H1 (cell line): ENCODE results near the gene ZNF451. TPM values are rescaled to one million over a fixed set of nuclear protein-coding genes. Genes with fewer than 3 reads are reported as not detected.

ENCODE experiments used
- CTCF ChIA-PET: fragments of 300-600 bp; sonication (Branson Sonifier 250); formaldehyde crosslinking; loops from one replicate; lab custom pipeline; 2021; ENCODE audit not compliant: partially characterized antibody; lab: Charles Lee
- POLR2A ChIA-PET: fragments of 300-600 bp; sonication (Branson Sonifier 250); formaldehyde crosslinking; loops from one replicate; lab custom pipeline; 2021; ENCODE audit warnings: inconsistent platforms; ENCODE audit not compliant: partially characterized antibody; lab: Charles Lee
- DNase-seq, 2 experiments: peaks; one replicate each; pipeline versions ENCODE4 v3.0.0 to v3.0.0-alpha.2; 2010 to 2022; ENCODE audit warnings: low spot score in 2 of 2, low read depth in 1 of 2, mixed read lengths in 1 of 2
- FAIRE-seq: peaks from 2 replicates; lab custom pipeline; 2011; peaks lifted over from hg19 to GRCh38; lab: Jason Lieb, UNC
- H2AFZ ChIP-seq: 2 replicates; pipeline ENCODE4 v1.8.1; 2012; ENCODE audit warnings: low read length, inconsistent platforms
- H2AK5ac ChIP-seq: 2 replicates; pipeline ENCODE4 v1.6.1; 2013; ENCODE audit warnings: low read depth, low read length
- H2BK120ac ChIP-seq: replicated peaks from 2 replicates; pipeline ENCODE3; 2013; ENCODE audit warnings: low read depth, low read length, inconsistent platforms
- H2BK12ac ChIP-seq: 2 replicates; pipeline ENCODE4 v1.6.1; 2013; ENCODE audit warnings: low read depth, low read length
- H2BK15ac ChIP-seq: 2 replicates; pipeline ENCODE4 v1.6.1; 2013; ENCODE audit warnings: low read length
- H2BK20ac ChIP-seq: 2 replicates; pipeline ENCODE4 v1.6.1; 2013; ENCODE audit warnings: low read length
- H2BK5ac ChIP-seq: 2 replicates; pipeline ENCODE4 v1.6.1; 2013; ENCODE audit warnings: low read depth, low read length
- H3K14ac ChIP-seq: 2 replicates; pipeline ENCODE4 v1.6.1; 2013; ENCODE audit warnings: inconsistent platforms; ENCODE audit not compliant: insufficient read length
- H3K18ac ChIP-seq: 2 replicates; pipeline ENCODE4 v1.6.1; 2013; ENCODE audit warnings: low read length; ENCODE audit errors: extremely low read depth
- H3K23ac ChIP-seq: 2 replicates; pipeline ENCODE4 v1.6.1; 2013; ENCODE audit warnings: inconsistent platforms; ENCODE audit not compliant: insufficient read length
- H3K23me2 ChIP-seq: 2 replicates; pipeline ENCODE4 v1.6.1; 2013; ENCODE audit warnings: low read depth, low read length
- H3K27ac ChIP-seq: 2 replicates; pipeline ENCODE4 v1.6.1; 2011; ENCODE audit warnings: low read depth, low read length, inconsistent platforms
- H3K27me3 ChIP-seq, 4 experiments: replicated peaks in 1 of 4; 1 replicate in 1 of 4; 2 replicates in 3 of 4; pipeline versions ENCODE4 v1.6.1 to v1.8.1; 2011 to 2013; ENCODE audit warnings: low read length in 3 of 4, mild to moderate bottlenecking in 3 of 4, inconsistent platforms in 2 of 4, mixed read lengths in 2 of 4, moderate library complexity in 1 of 4; ENCODE audit not compliant: control insufficient read depth in 3 of 4, insufficient read depth in 3 of 4; ENCODE audit errors: extremely low read depth in 1 of 4
- H3K36me3 ChIP-seq, 4 experiments: 2 replicates each; pipeline versions ENCODE4 v1.6.1 to v1.8.1; 2011 to 2013; ENCODE audit warnings: mild to moderate bottlenecking in 4 of 4, low read length in 3 of 4, moderate library complexity in 2 of 4, control low read depth in 1 of 4, inconsistent platforms in 1 of 4; ENCODE audit not compliant: insufficient read depth in 4 of 4, control insufficient read depth in 2 of 4
- H3K4ac ChIP-seq: replicated peaks from 2 replicates; pipeline ENCODE3; 2013; ENCODE audit warnings: low read length, low read depth, mixed read lengths, inconsistent platforms; ENCODE audit not compliant: insufficient read length
- H3K4me1 ChIP-seq, 4 experiments: replicated peaks in 1 of 4; 1 replicate in 1 of 4; 2 replicates in 3 of 4; pipeline versions ENCODE4 v1.6.1 to v1.8.1; 2011 to 2013; ENCODE audit warnings: low read length in 3 of 4, inconsistent platforms in 2 of 4, mixed read lengths in 1 of 4; ENCODE audit not compliant: insufficient read depth in 4 of 4, control insufficient read depth in 3 of 4
- H3K4me2 ChIP-seq, 2 experiments: 2 replicates each; pipeline versions ENCODE4 v1.6.1 to v1.8.1; 2011 to 2013; ENCODE audit warnings: low read depth in 2 of 2, low read length in 2 of 2, control low read depth in 1 of 2, inconsistent platforms in 1 of 2, mild to moderate bottlenecking in 1 of 2; ENCODE audit not compliant: insufficient read depth in 1 of 2
- H3K4me3 ChIP-seq, 4 experiments: fragments of 200-600, 300-600 bp in 1 of 4; sonication (generic), shearing (Covaris generic), sonication (Bioruptor Twin) in 1 of 4; 2 replicates each; pipeline versions ENCODE4 v1.5.1 to v1.8.1; 2011 to 2016; ENCODE audit warnings: low read length in 4 of 4, low read depth in 3 of 4, control low read depth in 2 of 4, inconsistent platforms in 2 of 4, mild to moderate bottlenecking in 2 of 4, mixed read lengths in 1 of 4, moderate library complexity in 1 of 4; ENCODE audit not compliant: insufficient read depth in 2 of 4; ENCODE audit errors: extremely low read depth in 1 of 4
- H3K56ac ChIP-seq: replicated peaks from 2 replicates; pipeline ENCODE3; 2013; ENCODE audit warnings: low read depth, mild to moderate bottlenecking, mixed read lengths, low read length, inconsistent platforms; ENCODE audit not compliant: insufficient read length
- H3K79me1 ChIP-seq: 2 replicates; pipeline ENCODE4 v1.6.1; 2013; ENCODE audit warnings: low read depth, low read length, control low read depth
- H3K79me2 ChIP-seq, 2 experiments: 2 replicates each; pipeline versions ENCODE4 v1.6.1 to v1.8.1; 2012 to 2013; ENCODE audit warnings: low read length in 2 of 2, mild to moderate bottlenecking in 2 of 2, inconsistent platforms in 1 of 2; ENCODE audit not compliant: insufficient read depth in 2 of 2, control insufficient read depth in 1 of 2
- H3K9ac ChIP-seq, 4 experiments: replicated peaks in 1 of 4; 1 replicate in 1 of 4; 2 replicates in 3 of 4; pipeline versions ENCODE4 v1.6.1 to v1.8.1; 2011 to 2013; ENCODE audit warnings: low read depth in 3 of 4, low read length in 3 of 4, control low read depth in 2 of 4, mild to moderate bottlenecking in 2 of 4, moderate library complexity in 2 of 4, inconsistent platforms in 1 of 4; ENCODE audit errors: extremely low read depth in 1 of 4
- H3K9me3 ChIP-seq, 2 experiments: 2 replicates each; pipeline versions ENCODE4 v1.6.1 to v1.8.1; 2012 to 2013; ENCODE audit warnings: mild to moderate bottlenecking in 2 of 2, moderate library complexity in 2 of 2, control low read depth in 1 of 2, inconsistent platforms in 1 of 2, low read depth in 1 of 2, low read length in 1 of 2, mixed read lengths in 1 of 2; ENCODE audit not compliant: insufficient read depth in 2 of 2
- H4K20me1 ChIP-seq, 2 experiments: replicated peaks in 1 of 2; 2 replicates each; pipeline versions ENCODE3 to v1.8.1; 2011 to 2013; ENCODE audit warnings: inconsistent platforms in 2 of 2, low read length in 2 of 2, mild to moderate bottlenecking in 1 of 2; ENCODE audit not compliant: insufficient read depth in 2 of 2, control insufficient read depth in 1 of 2
- H4K5ac ChIP-seq: 2 replicates; pipeline ENCODE4 v1.6.1; 2013; ENCODE audit warnings: low read length, low read depth, mixed read lengths, inconsistent platforms; ENCODE audit not compliant: insufficient read length
- H4K8ac ChIP-seq: 2 replicates; pipeline ENCODE4 v1.8.0; 2013; ENCODE audit warnings: mild to moderate bottlenecking, moderate library complexity, low read length, inconsistent platforms; ENCODE audit not compliant: insufficient read depth; ENCODE audit errors: extremely low read depth
- H4K91ac ChIP-seq: replicated peaks from 2 replicates; pipeline ENCODE3; 2013; ENCODE audit warnings: low read length, mixed read lengths, inconsistent platforms; ENCODE audit not compliant: insufficient read length
- CHD2 ChIP-seq: IDR thresholded peaks from 2 replicates; pipeline ENCODE4 v1.6.1; 2012; ENCODE audit warnings: low read length, improper control_type of control experiment
- FOSL1 ChIP-seq: IDR thresholded peaks from 2 replicates; pipeline ENCODE4 v1.6.1; 2011; ENCODE audit warnings: mild to moderate bottlenecking, low read depth, low read length, moderate library complexity; ENCODE audit not compliant: insufficient read depth
- GABPA ChIP-seq: IDR thresholded peaks from 2 replicates; pipeline ENCODE4 v1.6.1; 2011; ENCODE audit warnings: mild to moderate bottlenecking, low read length, moderate library complexity, borderline replicate concordance; ENCODE audit not compliant: insufficient read depth
- KDM1A ChIP-seq: fragments of 200-600, 300-600 bp; sonication (generic); IDR thresholded peaks from 2 replicates; pipeline ENCODE4 v1.7.1; 2016; ENCODE audit warnings: mild to moderate bottlenecking, low read length, borderline replicate concordance
- KDM5A ChIP-seq: fragments of 200-600 bp; IDR thresholded peaks from 2 replicates; pipeline ENCODE4 v1.7.1; 2012; ENCODE audit warnings: mild to moderate bottlenecking, low read length, inconsistent platforms, mixed read lengths
- SP2 ChIP-seq: IDR thresholded peaks from 2 replicates; pipeline ENCODE4 v1.6.1; 2012; ENCODE audit warnings: mild to moderate bottlenecking, low read length, inconsistent platforms
- TCF12 ChIP-seq: IDR thresholded peaks from 2 replicates; pipeline ENCODE4 v1.6.1; 2011; ENCODE audit warnings: low read depth, mild to moderate bottlenecking, low read length
- WGBS, 2 experiments: shearing (Covaris generic) in 1 of 2; methylation state at CpG; one replicate each; pipeline versions ENCODE4 v1.1.6 to v1.1.7; 2013 to 2015; ENCODE audit warnings: low lambda C conversion rate in 2 of 2, mixed read lengths in 2 of 2, inconsistent platforms in 1 of 2, low coverage in 1 of 2, missing lambda C conversion rate in 1 of 2; ENCODE audit not compliant: insufficient replicate concordance in 2 of 2, insufficient coverage in 1 of 2, insufficient read length in 1 of 2; ENCODE audit errors: extremely low coverage in 1 of 2, missing lambda C conversion rate in 1 of 2; 5-methylcytosine and 5-hydroxymethylcytosine counted together
- polyA plus RNA-seq, 7 experiments: library from polyadenylated mRNA; depleted of rRNA in 3 of 7; stranded (reverse) in 5 of 7; unstranded in 2 of 7; fragments of >200 nt in 5 of 7; fragments of 200-250 nt in 2 of 7; gene quantifications; 1 replicate in 5 of 7; 2 replicates in 1 of 7; 4 replicates in 1 of 7; pipeline versions ENCODE4 v1.2.1 to v1.2.3, GENCODE V29; 2011 to 2013; ENCODE audit warnings: missing spikeins in 2 of 7, mixed read lengths in 2 of 7
- total RNA-seq: library from RNA; stranded (reverse); fragmentation: NEBNext Ultra II Directional; extraction: Animal tissue kit (Norgen Biotek cat#: 25700); gene quantifications from 2 replicates; pipeline ENCODE4 v1.2.1, GENCODE V29; 2021

ZNF451 gene
- total and polyA plus RNA-seq, 2 of the 8 experiments (the other 6 are each of a cell fraction or from before 2014, with no cell fraction given): 10.7 to 56.8 TPM

DNA sequence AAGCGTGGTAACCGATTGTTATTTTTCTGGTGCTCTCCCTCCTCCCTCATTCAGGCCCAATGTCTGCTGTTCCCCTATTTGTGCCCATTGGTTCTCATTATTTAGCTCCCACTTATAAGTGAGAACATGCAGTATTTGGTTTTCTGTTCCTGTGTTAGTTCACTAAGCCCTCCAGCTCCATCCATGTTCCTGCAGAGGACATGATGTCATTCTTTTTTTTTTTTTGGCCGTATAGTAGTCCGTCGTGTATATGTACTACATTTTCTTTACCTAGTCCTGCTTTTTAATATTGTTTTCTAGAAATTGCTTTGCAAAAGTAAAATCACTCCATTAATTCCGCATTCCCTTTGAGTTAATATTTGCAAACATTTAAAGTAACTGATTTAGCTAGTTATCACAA lies 23.1 kb downstream of the ZNF451 start:
- peaks cover 0 to 54% of the 10 kb centered on the region in 2 experiments; a peak in 2 of 4 replicates for H3K79me2 ChIP-seq
- CTCF ChIA-PET: interaction anchor here (0.7 to 1.1 kb wide), 2 partner anchors 12 to 13 kb away, joined by 4 to 5 read pairs; no protein-coding TSS in a partner anchor
- no peak overlapping the region for H2AK5ac ChIP-seq
- H2BK20ac ChIP-seq: no peak overlapping the region
- H2BK15ac ChIP-seq: no peak overlapping the region
- FAIRE-seq (no peak), DNase-seq (no peak)
- H3K4ac ChIP-seq: no peak overlapping the region
- H3K56ac ChIP-seq: no peak overlapping the region
- no peak overlapping the region for H4K5ac ChIP-seq
- no peaks in the 10 kb centered on the region for H3K9me3 ChIP-seq
- no peak overlapping the region for H2BK12ac ChIP-seq
- H3K79me1 ChIP-seq: no peaks in the 10 kb centered on the region
- H3K36me3 ChIP-seq: no peaks in the 10 kb centered on the region
- no peak overlapping the region for H4K8ac ChIP-seq
- no peaks in the 10 kb centered on the region for H3K23me2 ChIP-seq
- no peaks in the 10 kb centered on the region; a peak in 2 of 7 replicates for H3K4me1 ChIP-seq
- 93% methylated on average over 6 of the region's 6 CpGs; no CpG with 5 or more reads in 1 of the 2 experiments for WGBS, 2 experiments
- no peak overlapping the region for H2BK5ac ChIP-seq
- no peak overlapping the region for H3K18ac ChIP-seq
- H3K27ac ChIP-seq: no peak overlapping the region
- H4K20me1 ChIP-seq: peaks cover under 1 to 2% of the 10 kb centered on the region in 2 experiments
- no peak overlapping the region for H3K9ac ChIP-seq
- no peak overlapping the region for H2AFZ ChIP-seq
- H3K27me3 ChIP-seq: no peaks in the 10 kb centered on the region
- H3K4me2 ChIP-seq: no peak overlapping the region
- H3K14ac ChIP-seq: no peak overlapping the region
- H2BK120ac ChIP-seq: no peak overlapping the region
- no peak overlapping the region for H3K4me3 ChIP-seq
- no peak overlapping the region for H4K91ac ChIP-seq
- POLR2A ChIA-PET: interaction anchor here (1.7 to 2.0 kb wide), 2 partner anchors 10 to 11 kb away, joined by 4 to 5 read pairs; no protein-coding TSS in a partner anchor
- no peak overlapping the region for H3K23ac ChIP-seq
- TF ChIP-seq SP2: no peak
- no peak for TF ChIP-seq KDM1A
- no peak for TF ChIP-seq GABPA
- no peak for TF ChIP-seq FOSL1
- TF ChIP-seq CHD2: no peak
- TF ChIP-seq TCF12: no peak
- no peak for TF ChIP-seq KDM5A
